HAP-1 (cell line): ENCODE results near the gene AREL1.
A peak's percentile ranks its signal among the peaks of the same experiment; 100 is the strongest.

Experiments
- DNase-seq, 2 experiments: peaks; one replicate each; pipeline ENCODE4 v3.0.0-alpha.2; 2016 to 2020; ENCODE audit warnings: low spot score in 2 of 2
- H3K27me3 ChIP-seq: fragments of 250-450 bp; sonication (Bioruptor Pico); 2 replicates; pipeline ENCODE4 v1.5.1; 2020; ENCODE audit warnings: low read depth, mild to moderate bottlenecking, moderate library complexity
- H3K36me3 ChIP-seq: fragments of 250-450 bp; sonication (Bioruptor Pico); replicated peaks from 2 replicates; pipeline ENCODE4 v1.5.1; 2020; ENCODE audit warnings: mild to moderate bottlenecking
- H3K4me1 ChIP-seq: fragments of 250-450 bp; sonication (Bioruptor Pico); 2 replicates; pipeline ENCODE4 v1.5.1; 2020; ENCODE audit warnings: mild to moderate bottlenecking
- H3K4me3 ChIP-seq: fragments of 250-450 bp; sonication (Bioruptor Pico); 2 replicates; pipeline ENCODE4 v1.5.1; 2020; ENCODE audit warnings: mild to moderate bottlenecking, moderate library complexity
- H3K9me3 ChIP-seq: fragments of 250-450 bp; sonication (Bioruptor Pico); 2 replicates; pipeline ENCODE4 v1.5.1; 2020; ENCODE audit warnings: mild to moderate bottlenecking, moderate library complexity
- in situ Hi-C: fragments of 300-500 bp; cut with MboI; formaldehyde crosslinking; loops from 3 replicates; pipeline ENCODE4 v1.14.3; 2020; ENCODE audit warnings: low sequenced_read_pairs, inconsistent platforms, mixed read lengths

The AREL1 gene

GRCh38 chr14:74661726-74662450 lies 51.0 kb downstream of the AREL1 start:
- Histone ChIP-seq H3K4me1 (no peaks in the 10 kb centered on the region), H3K4me3 (no peak overlapping the region), H3K27me3 (no peaks in the 10 kb centered on the region), H3K9me3 (no peaks in the 10 kb centered on the region), H3K36me3 (peaks cover 39% of the 10 kb centered on the region)
- in situ Hi-C loops = no loop called here
- no peak for DNase-seq

- DNase-seq = no peak
- Histone ChIP-seq H3K9me3 (no peaks in the 10 kb centered on the region), H3K27me3 (no peaks in the 10 kb centered on the region), H3K4me3 (no peak overlapping the region), H3K36me3 (peaks cover 36% of the 10 kb centered on the region), H3K4me1 (no peaks in the 10 kb centered on the region)
- in situ Hi-C loops = no loop called here
Measured at GRCh38 chr14:74660863-74661262, 52.0 kb downstream of the AREL1 start.

- Histone ChIP-seq H3K4me1 (no peaks in the 10 kb centered on the region), H3K4me3 (no peak overlapping the region), H3K36me3 (peaks cover 36% of the 10 kb centered on the region), H3K9me3 (no peaks in the 10 kb centered on the region), H3K27me3 (no peaks in the 10 kb centered on the region)
- DNase-seq = no peak
- in situ Hi-C loops = no loop called here
Measured at GRCh38 chr14:74660167-74660566, 52.7 kb downstream of the AREL1 start.

- DNase-seq = no peak
- Histone ChIP-seq H3K4me3 (no peak overlapping the region), H3K36me3 (peaks cover 29% of the 10 kb centered on the region), H3K4me1 (no peaks in the 10 kb centered on the region), H3K27me3 (no peaks in the 10 kb centered on the region), H3K9me3 (no peaks in the 10 kb centered on the region)
- in situ Hi-C loops = no loop called here
Measured at GRCh38 chr14:74658535-74659131, 54.2 kb downstream of the AREL1 start.

GRCh38 chr14:74656964-74657363 lies 55.9 kb downstream of the AREL1 start:
- Histone ChIP-seq H3K36me3 (peaks cover 15% of the 10 kb centered on the region), H3K4me3 (no peak overlapping the region), H3K4me1 (no peaks in the 10 kb centered on the region), H3K27me3 (no peaks in the 10 kb centered on the region), H3K9me3 (no peaks in the 10 kb centered on the region)
- DNase-seq = no peak
- in situ Hi-C loops = no loop called here

- in situ Hi-C loops = no loop called here
- Histone ChIP-seq H3K9me3 (no peaks in the 10 kb centered on the region), H3K36me3 (peaks cover 11% of the 10 kb centered on the region), H3K4me3 (no peak overlapping the region), H3K27me3 (no peaks in the 10 kb centered on the region), H3K4me1 (no peaks in the 10 kb centered on the region)
- no peak for DNase-seq
Measured at GRCh38 chr14:74655599-74656395, 57.1 kb downstream of the AREL1 start.

- in situ Hi-C loops = no loop called here
- Histone ChIP-seq H3K9me3 (no peaks in the 10 kb centered on the region), H3K27me3 (no peaks in the 10 kb centered on the region), H3K4me3 (no peak overlapping the region), H3K36me3 (peaks cover 4% of the 10 kb centered on the region), H3K4me1 (no peaks in the 10 kb centered on the region)
- no peak for DNase-seq
Measured at GRCh38 chr14:74654931-74655330, 57.9 kb downstream of the AREL1 start.

GRCh38 chr14:74653386-74654138 lies 59.3 kb downstream of the AREL1 start:
- no peaks in the 10 kb centered on the region for H3K9me3 ChIP-seq
- in situ Hi-C loops = no loop called here
- DNase-seq = no peak
- no peaks in the 10 kb centered on the region for H3K27me3 ChIP-seq
- H3K4me3 ChIP-seq = no peak overlapping the region
- no peaks in the 10 kb centered on the region for H3K4me1 ChIP-seq
- peaks cover 3% of the 10 kb centered on the region for H3K36me3 ChIP-seq

GRCh38 chr14:74652541-74652940 lies 60.3 kb downstream of the AREL1 start:
- no peak for DNase-seq
- Histone ChIP-seq H3K4me1 (no peaks in the 10 kb centered on the region), H3K27me3 (no peaks in the 10 kb centered on the region), H3K9me3 (no peaks in the 10 kb centered on the region), H3K4me3 (no peak overlapping the region), H3K36me3 (peaks cover 3% of the 10 kb centered on the region)
- in situ Hi-C loops = no loop called here

- in situ Hi-C loops = no loop called here
- H3K4me3 ChIP-seq = no peak overlapping the region
- H3K27me3 ChIP-seq = no peaks in the 10 kb centered on the region
- no peaks in the 10 kb centered on the region for H3K4me1 ChIP-seq
- no peaks in the 10 kb centered on the region for H3K9me3 ChIP-seq
- peak in 1 of 2 experiments; percentile 0 for DNase-seq
- H3K36me3 ChIP-seq = peaks cover 3% of the 10 kb centered on the region
Measured at GRCh38 chr14:74650927-74651686, 61.8 kb downstream of the AREL1 start.

GRCh38 chr14:74649673-74650072 lies 63.2 kb downstream of the AREL1 start:
- no peak for DNase-seq
- in situ Hi-C loops = no loop called here

GRCh38 chr14:74649167-74649566 lies 63.7 kb downstream of the AREL1 start:
- in situ Hi-C loops = no loop called here
- DNase-seq = peak in 1 of 2 experiments; percentile 2
- H3K36me3 ChIP-seq = peaks cover 3% of the 10 kb centered on the region; the same call in 1 of the 2 replicates
- no peak overlapping the region for H3K4me3 ChIP-seq
- H3K9me3 ChIP-seq = no peaks in the 10 kb centered on the region
- H3K27me3 ChIP-seq = no peaks in the 10 kb centered on the region
- H3K4me1 ChIP-seq = no peaks in the 10 kb centered on the region

More at GRCh38 chr14:74649673-74650072, 63.2 kb downstream of the AREL1 start:
- peaks cover 3% of the 10 kb centered on the region; the same call in 1 of the 2 replicates for H3K36me3 ChIP-seq
- no peaks in the 10 kb centered on the region for H3K4me1 ChIP-seq
- no peak overlapping the region for H3K4me3 ChIP-seq
- no peaks in the 10 kb centered on the region for H3K27me3 ChIP-seq
- no peaks in the 10 kb centered on the region for H3K9me3 ChIP-seq

- in situ Hi-C loops = no loop called here
- no peaks in the 10 kb centered on the region for H3K27me3 ChIP-seq
- H3K36me3 ChIP-seq = peaks cover 3% of the 10 kb centered on the region; the same call in 1 of the 2 replicates
- H3K4me3 ChIP-seq = no peak overlapping the region
- H3K4me1 ChIP-seq = no peaks in the 10 kb centered on the region
- no peaks in the 10 kb centered on the region for H3K9me3 ChIP-seq
- no peak for DNase-seq
Measured at GRCh38 chr14:74648601-74649000, 64.3 kb downstream of the AREL1 start.
